IMR-90 (cell line): ENCODE data around the gene NGEF. TPM values are rescaled to one million over a fixed set of nuclear protein-coding genes. Genes with fewer than 3 reads are reported as not detected.

ENCODE experiments used
- ATAC-seq: fragments of 200-7000 bp; cut with Tn5 transposase; 2 replicates; pipeline ENCODE4 v1.9.1; 2020; ENCODE audit warnings: low read depth, mild to moderate bottlenecking, moderate library complexity
- BruUV-seq: library from RNA; stranded (reverse); fragments of 400-500 nt; replicated peaks from 2 replicates; lab custom pipeline; 2021; lab: Mats Ljungman, UMichigan
- CTCF ChIA-PET: fragments of 300-600 bp; formaldehyde crosslinking; extraction: SDS; loops from one replicate; lab custom pipeline; 2021; ENCODE audit warnings: antibody characterized with exemption; lab: Yijun Ruan, JAX
- POLR2A ChIA-PET: fragments of 300-600 bp; sonication (Branson Sonifier 250); formaldehyde crosslinking; loops from one replicate; lab custom pipeline; 2022; ENCODE audit warnings: antibody characterized with exemption; ENCODE audit not compliant: unreplicated experiment; lab: Charles Lee
- DNase-seq: peaks from one replicate; pipeline ENCODE4 v3.0.0; 2013
- H2AFZ ChIP-seq: replicated peaks from 2 replicates; pipeline ENCODE3; 2013; ENCODE audit warnings: low read length, mild to moderate bottlenecking; ENCODE audit not compliant: poor library complexity
- H2AK5ac ChIP-seq: 2 replicates; pipeline ENCODE4 v1.6.1; 2013; ENCODE audit warnings: low read depth, low read length, inconsistent platforms
- H2AK9ac ChIP-seq: replicated peaks from 2 replicates; pipeline ENCODE3; 2013; ENCODE audit warnings: mild to moderate bottlenecking, low read depth, low read length, moderate library complexity; ENCODE audit not compliant: poor library complexity
- H2BK120ac ChIP-seq: 2 replicates; pipeline ENCODE4 v1.6.1; 2013; ENCODE audit warnings: low read depth, low read length, inconsistent platforms
- H2BK15ac ChIP-seq: 3 replicates; pipeline ENCODE4 v1.6.1; 2013; ENCODE audit warnings: low read depth, low read length, inconsistent platforms
- H2BK20ac ChIP-seq: 2 replicates; pipeline ENCODE4 v1.6.1; 2013; ENCODE audit warnings: low read depth, mild to moderate bottlenecking, inconsistent platforms, low read length, moderate library complexity
- H2BK5ac ChIP-seq: 2 replicates; pipeline ENCODE4 v1.6.1; 2013; ENCODE audit warnings: mild to moderate bottlenecking, low read depth, low read length, inconsistent platforms; ENCODE audit not compliant: poor library complexity, severe bottlenecking
- H3K14ac ChIP-seq: replicated peaks from 2 replicates; pipeline ENCODE4 v1.6.1; 2013; ENCODE audit warnings: low read depth, low read length, inconsistent platforms
- H3K18ac ChIP-seq: 2 replicates; pipeline ENCODE4 v1.6.1; 2013; ENCODE audit warnings: low read depth, low read length, control low read depth
- H3K23ac ChIP-seq: 2 replicates; pipeline ENCODE4 v1.6.1; 2013; ENCODE audit warnings: low read depth, low read length, inconsistent platforms
- H3K27ac ChIP-seq: 2 replicates; pipeline ENCODE4 v1.5.1; 2013; ENCODE audit warnings: mild to moderate bottlenecking, control low read depth, low read length; ENCODE audit not compliant: insufficient read depth
- H3K27me3 ChIP-seq: 2 replicates; pipeline ENCODE4 v1.6.1; 2013; ENCODE audit warnings: low read length; ENCODE audit not compliant: control insufficient read depth, insufficient read depth
- H3K36me3 ChIP-seq: 2 replicates; pipeline ENCODE4 v1.6.1; 2013; ENCODE audit warnings: low read length, mixed read lengths; ENCODE audit not compliant: control insufficient read depth, insufficient read depth
- H3K4ac ChIP-seq: 2 replicates; pipeline ENCODE4 v1.6.1; 2013; ENCODE audit warnings: low read depth, low read length, inconsistent platforms
- H3K4me1 ChIP-seq: 2 replicates; pipeline ENCODE4 v1.6.1; 2013; ENCODE audit warnings: low read length, mixed read lengths; ENCODE audit not compliant: control insufficient read depth, insufficient read depth
- H3K4me2 ChIP-seq: 2 replicates; pipeline ENCODE4 v1.6.1; 2013; ENCODE audit warnings: low read depth, mild to moderate bottlenecking, control low read depth, low read length, moderate library complexity
- H3K4me3 ChIP-seq: 2 replicates; pipeline ENCODE4 v1.5.1; 2013; ENCODE audit warnings: low read depth, mild to moderate bottlenecking, control low read depth, low read length, moderate library complexity; ENCODE audit not compliant: insufficient read depth
- H3K56ac ChIP-seq: 2 replicates; pipeline ENCODE4 v1.6.1; 2013; ENCODE audit warnings: low read length, inconsistent platforms; ENCODE audit not compliant: insufficient read depth; ENCODE audit errors: extremely low read depth
- H3K79me1 ChIP-seq, 2 experiments: 2 replicates each; pipeline ENCODE4 v1.6.1; 2013; ENCODE audit warnings: low read length in 2 of 2, inconsistent platforms in 1 of 2, low read depth in 1 of 2
- H3K9ac ChIP-seq: 2 replicates; pipeline ENCODE4 v1.6.1; 2013; ENCODE audit warnings: low read depth, low read length, control low read depth
- H3K9me1 ChIP-seq: 2 replicates; pipeline ENCODE4 v1.6.1; 2013; ENCODE audit warnings: low read length, inconsistent platforms; ENCODE audit not compliant: insufficient read depth
- H3K9me3 ChIP-seq: 2 replicates; pipeline ENCODE4 v1.6.1; 2013; ENCODE audit warnings: low read length; ENCODE audit not compliant: control insufficient read depth, insufficient read depth
- H4K20me1 ChIP-seq: 2 replicates; pipeline ENCODE4 v1.6.1; 2013; ENCODE audit warnings: low read length, inconsistent platforms; ENCODE audit not compliant: insufficient read depth
- H4K5ac ChIP-seq: 2 replicates; pipeline ENCODE4 v1.6.1; 2013; ENCODE audit warnings: mild to moderate bottlenecking, low read depth, low read length, control low read depth
- H4K8ac ChIP-seq, 2 experiments: 2 replicates each; pipeline ENCODE4 v1.6.1; 2013; ENCODE audit warnings: low read depth in 2 of 2, low read length in 2 of 2, control low read depth in 1 of 2, inconsistent platforms in 1 of 2
- H4K91ac ChIP-seq: 2 replicates; pipeline ENCODE4 v1.6.1; 2013; ENCODE audit warnings: low read depth, low read length, inconsistent platforms; ENCODE audit not compliant: insufficient read depth
- BHLHE40 ChIP-seq: fragments of 150-350 bp; IDR thresholded peaks from 2 replicates; pipeline ENCODE4 v1.6.1; 2016; ENCODE audit warnings: mild to moderate bottlenecking, low read depth, low read length
- CHD1 ChIP-seq: IDR thresholded peaks from 2 replicates; pipeline ENCODE4 v1.6.1; 2012; ENCODE audit warnings: low read depth, low read length, improper control_type of control experiment
- CTCF ChIP-seq: conservative IDR thresholded peaks from 2 replicates; pipeline ENCODE4 v1.5.1; 2012; ENCODE audit warnings: mild to moderate bottlenecking, low read depth, low read length, improper control_type of control experiment
- ELK1 ChIP-seq: fragments of 150-350 bp; IDR thresholded peaks from 2 replicates; pipeline ENCODE4 v1.6.1; 2016; ENCODE audit warnings: low read depth, mild to moderate bottlenecking, low read length, moderate library complexity, borderline replicate concordance
- MAFK ChIP-seq: IDR thresholded peaks from 2 replicates; pipeline ENCODE4 v1.6.1; 2012; ENCODE audit warnings: low read depth, low read length, improper control_type of control experiment
- MAZ ChIP-seq: IDR thresholded peaks from 2 replicates; pipeline ENCODE4 v1.6.1; 2012; ENCODE audit warnings: low read depth, mild to moderate bottlenecking, low read length, improper control_type of control experiment, moderate library complexity, borderline replicate concordance
- MXI1 ChIP-seq: IDR thresholded peaks from 2 replicates; pipeline ENCODE4 v1.6.1; 2012; ENCODE audit warnings: low read depth, mild to moderate bottlenecking, low read length, moderate library complexity, borderline replicate concordance
- NFE2L2 ChIP-seq: fragments of 150-350 bp; IDR thresholded peaks from 2 replicates; pipeline ENCODE4 v1.6.1; 2016; ENCODE audit warnings: low read depth, mild to moderate bottlenecking, low read length
- POLR2A ChIP-seq: IDR thresholded peaks from 2 replicates; pipeline ENCODE4 v1.6.1; 2012; ENCODE audit warnings: mild to moderate bottlenecking, low read depth, low read length
- RAD21 ChIP-seq: IDR thresholded peaks from 2 replicates; pipeline ENCODE4 v1.6.1; 2012; ENCODE audit warnings: low read length, improper control_type of control experiment
- RFX5 ChIP-seq: IDR thresholded peaks from 2 replicates; pipeline ENCODE4 v1.8.0; 2012; ENCODE audit warnings: low read depth, mild to moderate bottlenecking, low read length, moderate library complexity
- SMC3 ChIP-seq: fragments of 150-350 bp; IDR thresholded peaks from 2 replicates; pipeline ENCODE4 v1.6.1; 2016; ENCODE audit warnings: low read depth, mild to moderate bottlenecking, antibody characterized with exemption, low read length, moderate library complexity
- WGBS, 2 experiments: methylation state at CpG; one replicate each; pipeline versions ENCODE4 v1.1.5 to v1.1.7; 2013; ENCODE audit warnings: missing lambda C conversion rate in 2 of 2; ENCODE audit not compliant: insufficient read length in 1 of 2; ENCODE audit errors: extremely low coverage in 2 of 2; 5-methylcytosine and 5-hydroxymethylcytosine counted together
- dilution Hi-C: fragments of 300-500 bp; cut with HindIII; formaldehyde crosslinking; loops from one replicate; pipeline ENCODE4 v1.14.3; 2018; ENCODE audit warnings: low sequenced_read_pairs; ENCODE audit not compliant: unreplicated experiment
- in situ Hi-C: fragments of 300-500 bp; cut with MboI; formaldehyde crosslinking; loops from 3 replicates; pipeline ENCODE4 v1.14.3; 2019; ENCODE audit warnings: low sequenced_read_pairs, inconsistent platforms, mixed read lengths
- intact Hi-C: fragments of 100-400 bp; cut with micrococcal nuclease; formaldehyde crosslinking; loops from 2 replicates; pipeline ENCODE4 v1.10.0; 2022
- polyA plus RNA-seq, 3 experiments: library from polyadenylated mRNA; depleted of rRNA; stranded (reverse); fragments of >200 nt; gene quantifications; 2 replicates each; pipeline ENCODE4 v1.2.3, GENCODE V29; 2012; ENCODE audit warnings: low replicate concordance in 1 of 3
- total RNA-seq: library from RNA; depleted of rRNA; stranded (reverse); fragments of >200 nt; gene quantifications from 2 replicates; pipeline ENCODE4 v1.2.3, GENCODE V29; 2012
- TF ChIP-seq, protein P1 (sequence below): fragments of 150-350 bp; IDR thresholded peaks from 2 replicates; pipeline ENCODE4 v1.6.1; 2017; ENCODE audit warnings: mild to moderate bottlenecking, antibody characterized with exemption, low read length, low read depth

NGEF gene
- total and polyA plus RNA-seq, 2 of the 4 experiments (the other 2 are of a cell fraction) = 1.1 to 1.7 TPM

DNA sequence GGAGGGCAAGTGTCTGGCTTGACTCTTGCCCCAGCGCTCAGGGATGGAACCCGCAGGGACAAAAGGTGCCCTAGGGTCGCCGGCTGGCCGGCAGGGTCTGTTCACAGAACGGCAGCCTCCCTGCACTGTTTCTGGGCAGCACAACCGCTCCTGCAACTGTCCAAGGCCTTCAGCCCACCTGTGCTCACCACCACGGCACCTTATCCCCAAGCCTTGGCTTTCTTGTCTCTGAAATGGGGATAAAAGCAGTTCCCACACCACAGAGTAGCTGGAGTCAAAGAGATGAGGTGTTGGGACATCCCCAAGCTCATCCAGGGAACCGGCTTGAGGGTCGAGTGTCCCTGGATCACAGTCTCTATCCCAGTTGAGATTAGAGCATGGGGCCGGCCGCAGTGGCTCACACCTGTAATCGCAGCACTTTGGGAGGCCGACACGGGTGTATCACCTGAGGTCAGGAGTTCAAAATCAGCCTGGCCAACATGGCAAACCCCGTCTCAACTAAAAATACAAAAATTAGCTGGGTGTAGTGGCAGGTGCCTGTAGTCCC, 138.3 kb downstream of the NGEF start:
- Histone ChIP-seq H4K5ac (no peak overlapping the region), H3K9ac (no peak overlapping the region), H3K9me3 (no peaks in the 10 kb centered on the region), H2AFZ (no peak overlapping the region), H4K8ac (no peak overlapping the region), H2BK120ac (no peak overlapping the region), H3K23ac (no peak overlapping the region), H3K4me2 (no peak overlapping the region), H2BK20ac (no peak overlapping the region), H3K27ac (no peak overlapping the region), H3K4me1 (peaks cover 1% of the 10 kb centered on the region; the same call in 1 of the 2 replicates), H2AK9ac (peak overlapping the region; percentile 42), H2BK15ac (no peak overlapping the region), H3K4me3 (no peak overlapping the region), H2BK5ac (no peak overlapping the region), H3K4ac (no peak overlapping the region), H3K27me3 (peaks cover 18% of the 10 kb centered on the region), H3K18ac (no peak overlapping the region), H4K91ac (no peak overlapping the region), H3K9me1 (no peaks in the 10 kb centered on the region), H3K14ac (no peak overlapping the region), H3K79me1 (no peaks in the 10 kb centered on the region), H3K56ac (no peak overlapping the region), H3K36me3 (no peaks in the 10 kb centered on the region), H2AK5ac (no peak overlapping the region), H4K20me1 (no peaks in the 10 kb centered on the region; the same call in 1 of the 2 replicates)
- ATAC-seq (no peak), DNase-seq (no peak)
- BruUV-seq = no TSS peak
- 88% methylated on average over 8 of the region's 16 CpGs; no CpG with 5 or more reads in 1 of the 2 experiments for WGBS, 2 experiments
- intact Hi-C loops = no loop called here
- ChIA-PET CTCF (no interaction called here), POLR2A (no interaction called here)
- dilution Hi-C loops = no loop called here
- in situ Hi-C loops = no loop called here
- TF ChIP-seq SMC3 (no peak), RFX5 (no peak), NFE2L2 (no peak), MXI1 (no peak), CHD1 (no peak), MAZ (no peak), ELK1 (no peak), CTCF (no peak), RAD21 (no peak), POLR2A (no peak), BHLHE40 (no peak), MAFK (no peak)
- TF ChIP-seq, protein P1, sequence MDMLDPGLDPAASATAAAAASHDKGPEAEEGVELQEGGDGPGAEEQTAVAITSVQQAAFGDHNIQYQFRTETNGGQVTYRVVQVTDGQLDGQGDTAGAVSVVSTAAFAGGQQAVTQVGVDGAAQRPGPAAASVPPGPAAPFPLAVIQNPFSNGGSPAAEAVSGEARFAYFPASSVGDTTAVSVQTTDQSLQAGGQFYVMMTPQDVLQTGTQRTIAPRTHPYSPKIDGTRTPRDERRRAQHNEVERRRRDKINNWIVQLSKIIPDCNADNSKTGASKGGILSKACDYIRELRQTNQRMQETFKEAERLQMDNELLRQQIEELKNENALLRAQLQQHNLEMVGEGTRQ = no peak
